Measurements from ENCODE around the gene DMD. TPM values are rescaled to one million over a fixed set of nuclear protein-coding genes. Genes with fewer than 3 reads are reported as not detected.

DMD gene
- total RNA-seq, 1 experiment from 2014 or later: 47.2 TPM

- no peaks in the 10 kb centered on the region for H3K27me3 ChIP-seq (replicated peaks; ENCODE audit: control insufficient read depth, insufficient read depth, low read length)
- H3K36me3 Mint-ChIP-seq (ENCODE audit: insufficient read depth, unreplicated experiment): no peaks in the 10 kb centered on the region
- TF ChIP-seq CTCF (IDR thresholded peaks at IDR 0.05; ENCODE audit: insufficient read depth in 1 of 2, low read depth in 1 of 2, low read length in 1 of 2, severe bottlenecking in 1 of 2, unreplicated experiment in 1 of 2): no peak
- no peaks in the 10 kb centered on the region for H3K9me3 Mint-ChIP-seq (ENCODE audit: unreplicated experiment)
- no peak for DNase-seq
- no TSS peak for BruUV-seq (replicated peaks)
- H3K4me3 Mint-ChIP-seq (ENCODE audit: unreplicated experiment): no peak overlapping the region
- intact Hi-C loops (cut with micrococcal nuclease; ENCODE audit: unreplicated experiment): no loop called here
- H3K4me1 Mint-ChIP-seq (ENCODE audit: low read depth, unreplicated experiment): peaks cover 7% of the 10 kb centered on the region
- no peak overlapping the region for H3K4me3 ChIP-seq (ENCODE audit: low read depth, low read length)
- POLR2A ChIA-PET: no interaction called here
- peaks cover 5% of the 10 kb centered on the region; the same call in 1 of the 2 replicates for H3K4me1 ChIP-seq
- H3K9me3 ChIP-seq: no peaks in the 10 kb centered on the region
- H3K36me3 ChIP-seq (ENCODE audit: control insufficient read depth, insufficient read depth, low read length): no peaks in the 10 kb centered on the region
- CTCF ChIA-PET: no interaction called here
- no peaks in the 10 kb centered on the region for H3K27me3 Mint-ChIP-seq (ENCODE audit: insufficient read depth, unreplicated experiment)
- no peak overlapping the region for H3K27ac Mint-ChIP-seq (ENCODE audit: unreplicated experiment)
Measured at GRCh38 chrX:31445542-31445941, 1765.8 kb downstream of the DMD start.

GRCh38 chrX:31443654-31444053, 1767.7 kb downstream of the DMD start:
- Mint-ChIP-seq H3K4me3 (ENCODE audit: unreplicated experiment) (no peak overlapping the region), H3K36me3 (ENCODE audit: insufficient read depth, unreplicated experiment) (no peaks in the 10 kb centered on the region), H3K9me3 (ENCODE audit: unreplicated experiment) (no peaks in the 10 kb centered on the region), H3K27me3 (ENCODE audit: insufficient read depth, unreplicated experiment) (no peaks in the 10 kb centered on the region), H3K4me1 (ENCODE audit: low read depth, unreplicated experiment) (peaks cover 7% of the 10 kb centered on the region), H3K27ac (ENCODE audit: unreplicated experiment) (no peak overlapping the region)
- Histone ChIP-seq H3K27me3 (replicated peaks; ENCODE audit: control insufficient read depth, insufficient read depth, low read length) (no peaks in the 10 kb centered on the region), H3K9me3 (no peaks in the 10 kb centered on the region), H3K4me1 (peaks cover 5% of the 10 kb centered on the region; the same call in 1 of the 2 replicates), H3K4me3 (ENCODE audit: low read depth, low read length) (no peak overlapping the region), H3K36me3 (ENCODE audit: control insufficient read depth, insufficient read depth, low read length) (no peaks in the 10 kb centered on the region)
- no peak for TF ChIP-seq CTCF (IDR thresholded peaks at IDR 0.05; ENCODE audit: insufficient read depth in 1 of 2, low read depth in 1 of 2, low read length in 1 of 2, severe bottlenecking in 1 of 2, unreplicated experiment in 1 of 2)
- POLR2A ChIA-PET: no interaction called here
- intact Hi-C loops (cut with micrococcal nuclease; ENCODE audit: unreplicated experiment): no loop called here
- no peak for DNase-seq
- BruUV-seq (replicated peaks): no TSS peak
- CTCF ChIA-PET: no interaction called here

- intact Hi-C loops (cut with micrococcal nuclease; ENCODE audit: unreplicated experiment): no loop called here
- H3K27me3 Mint-ChIP-seq (ENCODE audit: insufficient read depth, unreplicated experiment): no peaks in the 10 kb centered on the region
- H3K36me3 Mint-ChIP-seq (ENCODE audit: insufficient read depth, unreplicated experiment): no peaks in the 10 kb centered on the region
- no peaks in the 10 kb centered on the region for H3K9me3 Mint-ChIP-seq (ENCODE audit: unreplicated experiment)
- CTCF ChIA-PET: no interaction called here
- H3K9me3 ChIP-seq: no peaks in the 10 kb centered on the region
- DNase-seq: no peak
- no peak for TF ChIP-seq CTCF (IDR thresholded peaks at IDR 0.05; ENCODE audit: insufficient read depth in 1 of 2, low read depth in 1 of 2, low read length in 1 of 2, severe bottlenecking in 1 of 2, unreplicated experiment in 1 of 2)
- no peaks in the 10 kb centered on the region for H3K27me3 ChIP-seq (replicated peaks; ENCODE audit: control insufficient read depth, insufficient read depth, low read length)
- peaks cover 12% of the 10 kb centered on the region for H3K4me1 Mint-ChIP-seq (ENCODE audit: low read depth, unreplicated experiment)
- H3K36me3 ChIP-seq (ENCODE audit: control insufficient read depth, insufficient read depth, low read length): no peaks in the 10 kb centered on the region
- no peak overlapping the region for H3K4me3 Mint-ChIP-seq (ENCODE audit: unreplicated experiment)
- H3K27ac Mint-ChIP-seq (ENCODE audit: unreplicated experiment): no peak overlapping the region
- H3K4me3 ChIP-seq (ENCODE audit: low read depth, low read length): no peak overlapping the region
- POLR2A ChIA-PET: no interaction called here
- BruUV-seq (replicated peaks): no TSS peak
- H3K4me1 ChIP-seq: no peaks in the 10 kb centered on the region
Measured at GRCh38 chrX:31440546-31440945, 1770.8 kb downstream of the DMD start.

All from Caco-2 (cell line).